NCI-H526 (cell line): ENCODE data around the gene ASTN2.
A peak's percentile ranks its signal among the peaks of the same experiment; 100 is the strongest.

Source experiments
- DNase-seq, 2 experiments: peaks; one replicate each; lab custom pipeline; 2025; lab: John Stamatoyannopoulos, UW

The ASTN2 gene

DNA sequence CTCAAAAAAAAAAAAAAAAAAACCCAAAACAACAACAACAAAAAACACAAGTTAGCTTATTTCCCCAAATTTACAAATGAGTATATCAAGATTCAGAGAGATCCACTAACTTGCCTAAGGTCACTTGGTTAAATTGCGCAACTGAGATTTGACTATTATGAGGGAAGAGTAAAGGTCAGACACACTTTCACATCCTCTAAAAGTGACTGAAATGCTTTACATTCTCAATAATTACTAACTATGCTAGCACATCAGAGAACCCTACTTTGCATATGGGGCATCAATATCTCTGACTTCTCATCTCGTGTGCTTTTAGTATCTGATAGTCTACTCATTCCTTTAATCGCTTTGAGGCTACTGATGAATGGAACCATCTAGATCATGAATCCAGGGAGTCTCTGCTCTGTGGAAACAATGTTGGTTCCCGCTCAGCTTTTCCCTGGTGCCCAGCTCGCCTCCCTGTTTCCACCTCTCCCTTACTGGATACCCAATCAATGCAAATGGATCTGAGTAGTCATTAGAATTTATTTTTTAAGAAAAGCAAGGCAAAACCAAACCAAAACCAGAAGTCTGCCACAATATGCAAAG lies 909.9 kb downstream of the ASTN2 start:
- no peak for DNase-seq

- no peak for DNase-seq
These were observed 910.8 kb downstream of the ASTN2 start for GRCh38 chr9:116504081-116504480.

DNA sequence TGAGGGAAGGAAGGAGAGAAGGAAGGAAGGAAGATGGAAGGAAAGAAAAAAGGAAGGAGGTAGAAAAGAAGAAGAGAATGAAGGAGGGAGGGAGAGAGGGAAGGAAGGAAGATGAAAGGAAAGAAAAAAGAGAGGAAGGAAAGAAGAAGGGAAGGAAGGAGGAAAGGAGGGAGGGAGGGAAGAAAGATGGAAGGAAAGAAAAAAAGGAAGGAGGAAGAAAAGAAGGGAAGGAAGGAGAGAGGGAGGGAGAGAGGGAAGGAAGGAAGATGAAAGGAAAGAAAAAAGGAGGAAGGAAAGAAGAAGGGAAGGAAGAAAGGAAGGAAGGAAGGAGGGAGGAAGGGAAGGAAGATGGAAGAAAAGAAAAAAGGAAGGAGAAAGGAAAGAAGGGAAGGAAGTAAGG lies 912.1 kb downstream of the ASTN2 start:
- DNase-seq = no peak

DNA sequence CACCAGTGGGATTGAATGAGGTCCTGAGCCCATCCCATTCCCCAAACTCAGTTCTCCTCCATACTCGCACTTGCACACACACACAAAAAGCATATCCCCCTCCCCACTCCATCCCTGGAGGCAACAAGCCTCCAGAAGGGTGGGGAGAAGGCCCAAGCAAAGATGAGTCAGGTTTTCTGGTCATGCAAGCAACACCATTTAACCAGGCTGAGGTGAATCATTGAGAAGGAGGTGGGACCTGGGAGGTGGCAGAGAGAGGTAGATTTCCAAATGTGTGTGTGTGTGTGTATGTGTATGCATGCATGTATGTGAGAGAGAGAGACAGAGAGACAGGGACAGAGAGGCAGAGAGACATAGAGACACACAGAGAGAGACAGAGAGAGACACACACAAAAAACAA lies 913.0 kb downstream of the ASTN2 start:
- DNase-seq = no peak

GRCh38 chr9:116499986-116500871 lies 914.6 kb downstream of the ASTN2 start:
- DNase-seq = no peak

GRCh38 chr9:116499434-116499833 lies 915.4 kb downstream of the ASTN2 start:
- no peak for DNase-seq

GRCh38 chr9:116497095-116497890 lies 917.6 kb downstream of the ASTN2 start:
- DNase-seq = no peak

- no peak for DNase-seq
These were observed 918.7 kb downstream of the ASTN2 start for GRCh38 chr9:116496167-116496566.

DNA sequence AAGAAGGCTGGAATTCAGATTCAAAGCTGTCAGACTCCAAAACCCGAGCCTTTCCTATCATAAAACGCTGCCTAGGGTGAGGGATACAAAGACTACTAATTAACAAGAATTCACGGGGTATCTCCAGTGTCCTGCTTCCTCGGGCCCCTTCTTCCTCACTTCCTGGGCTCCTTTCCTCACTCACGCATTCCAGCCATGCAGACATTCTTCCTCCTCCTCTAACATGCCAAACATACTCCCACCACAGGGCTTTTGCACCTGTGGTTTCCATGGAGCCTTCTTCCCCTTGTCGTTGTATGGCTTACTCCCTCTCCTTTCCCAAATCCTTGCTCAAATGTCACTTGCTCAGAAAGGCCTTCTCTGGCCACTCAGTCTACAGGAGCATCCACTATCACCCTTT lies 919.1 kb downstream of the ASTN2 start:
- no peak for DNase-seq

DNA sequence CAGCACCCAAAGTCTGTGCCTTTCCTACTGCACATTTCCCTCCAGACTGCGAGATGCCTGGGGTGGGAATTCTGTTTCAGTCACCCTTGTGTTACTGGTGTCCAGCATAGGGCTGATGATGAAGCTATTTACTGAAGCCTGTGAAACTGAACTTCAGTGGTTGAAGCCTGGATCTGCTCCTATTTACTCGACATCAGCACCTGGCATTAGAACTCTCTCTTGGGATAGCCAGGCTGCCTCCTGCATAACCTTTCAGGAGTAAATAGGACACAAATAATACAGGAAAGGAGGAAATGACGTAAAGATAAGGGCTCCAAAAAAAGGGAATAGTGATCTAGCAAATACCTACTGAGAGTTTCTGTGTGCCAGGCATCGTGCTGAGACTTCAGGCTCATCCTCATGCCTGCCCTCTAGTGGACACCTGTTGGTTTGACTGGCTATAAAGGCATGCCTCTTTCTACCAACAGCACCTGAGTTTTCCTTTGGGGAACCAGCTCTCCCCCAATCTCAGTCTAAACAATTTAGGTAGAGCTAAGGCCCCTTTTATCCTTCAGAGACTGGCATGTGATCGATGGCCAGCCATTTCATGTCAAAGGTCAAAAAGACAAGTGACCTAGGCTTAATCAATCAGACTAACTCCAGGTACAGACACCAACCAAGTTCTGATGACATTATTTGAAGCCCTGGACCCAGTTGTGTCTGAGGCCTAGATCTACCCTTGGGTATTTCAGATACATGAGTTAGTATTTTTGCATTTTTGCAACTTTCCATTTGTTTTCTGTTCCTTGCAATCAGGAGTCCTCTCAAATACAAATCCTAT lies 919.8 kb downstream of the ASTN2 start:
- DNase-seq = peak in 1 of 2 experiments; percentile 34

- no peak for DNase-seq
These were observed 921.5 kb downstream of the ASTN2 start for GRCh38 chr9:116493183-116493860.

DNA sequence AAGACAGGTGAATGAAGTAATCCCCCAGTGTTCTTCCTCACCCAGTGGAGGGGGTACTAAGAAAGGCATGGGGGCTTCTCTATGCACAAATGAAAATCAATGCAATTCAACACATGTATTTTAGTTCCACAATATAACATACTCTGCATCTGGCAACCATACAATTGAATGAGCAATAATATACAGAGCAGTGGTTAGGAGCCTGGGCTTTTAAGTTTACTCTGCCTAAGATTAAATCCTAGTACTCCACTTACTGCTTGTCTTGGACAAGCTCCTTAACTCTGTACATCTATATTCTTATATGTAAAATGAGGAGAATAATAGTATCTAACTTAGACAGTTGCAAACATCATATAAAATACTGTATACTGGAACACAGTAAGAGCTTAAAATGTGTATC lies 923.2 kb downstream of the ASTN2 start:
- no peak for DNase-seq

- DNase-seq = no peak
These were observed 923.6 kb downstream of the ASTN2 start for GRCh38 chr9:116491219-116491618.

- no peak for DNase-seq
These were observed 924.5 kb downstream of the ASTN2 start for GRCh38 chr9:116490321-116490720.

DNA sequence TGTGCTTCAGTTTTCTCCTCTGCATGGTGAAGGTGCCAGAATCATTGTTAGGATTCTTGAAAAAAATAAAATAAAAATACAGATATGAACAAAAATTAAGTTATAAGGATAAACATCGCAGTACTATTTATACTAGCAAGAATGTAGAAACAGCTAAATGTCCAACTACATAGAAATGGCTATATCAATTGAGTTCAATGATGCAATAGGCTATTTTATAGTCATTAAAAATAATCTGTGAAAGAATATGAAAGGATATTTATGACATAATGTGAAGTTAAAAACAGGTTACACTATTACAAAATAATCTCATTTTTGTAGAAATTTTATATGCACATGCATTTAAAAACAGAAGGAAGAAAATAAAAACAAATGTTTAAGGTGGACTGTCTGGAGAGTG lies 926.5 kb downstream of the ASTN2 start:
- DNase-seq = no peak

DNA sequence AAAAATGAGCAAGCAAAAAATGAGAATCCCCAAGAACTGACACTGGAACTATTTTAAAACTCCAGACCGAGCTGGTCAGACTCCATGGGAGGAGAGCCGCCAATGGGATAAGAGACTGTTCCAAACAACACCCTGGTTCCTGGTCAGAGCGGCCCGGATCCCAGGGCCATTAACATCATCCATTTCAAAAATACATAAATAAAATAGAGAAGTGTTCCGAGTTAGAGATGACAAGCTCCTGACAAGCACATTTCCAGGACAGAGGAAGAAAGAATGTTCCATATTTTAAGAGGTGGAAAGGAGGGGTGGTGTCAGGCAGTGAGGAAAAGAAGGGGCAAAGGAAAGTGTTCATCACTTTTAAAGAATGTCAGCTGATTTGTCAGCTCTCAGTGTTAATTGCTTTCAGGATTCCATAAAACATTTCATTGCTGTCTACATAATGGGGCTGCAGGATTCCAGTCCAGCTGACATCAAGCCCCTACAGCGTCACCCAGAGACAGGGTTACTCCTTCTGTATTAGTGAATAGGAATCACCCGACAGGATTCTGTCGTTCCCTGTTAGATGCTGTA lies 930.3 kb downstream of the ASTN2 start:
- no peak for DNase-seq

DNA sequence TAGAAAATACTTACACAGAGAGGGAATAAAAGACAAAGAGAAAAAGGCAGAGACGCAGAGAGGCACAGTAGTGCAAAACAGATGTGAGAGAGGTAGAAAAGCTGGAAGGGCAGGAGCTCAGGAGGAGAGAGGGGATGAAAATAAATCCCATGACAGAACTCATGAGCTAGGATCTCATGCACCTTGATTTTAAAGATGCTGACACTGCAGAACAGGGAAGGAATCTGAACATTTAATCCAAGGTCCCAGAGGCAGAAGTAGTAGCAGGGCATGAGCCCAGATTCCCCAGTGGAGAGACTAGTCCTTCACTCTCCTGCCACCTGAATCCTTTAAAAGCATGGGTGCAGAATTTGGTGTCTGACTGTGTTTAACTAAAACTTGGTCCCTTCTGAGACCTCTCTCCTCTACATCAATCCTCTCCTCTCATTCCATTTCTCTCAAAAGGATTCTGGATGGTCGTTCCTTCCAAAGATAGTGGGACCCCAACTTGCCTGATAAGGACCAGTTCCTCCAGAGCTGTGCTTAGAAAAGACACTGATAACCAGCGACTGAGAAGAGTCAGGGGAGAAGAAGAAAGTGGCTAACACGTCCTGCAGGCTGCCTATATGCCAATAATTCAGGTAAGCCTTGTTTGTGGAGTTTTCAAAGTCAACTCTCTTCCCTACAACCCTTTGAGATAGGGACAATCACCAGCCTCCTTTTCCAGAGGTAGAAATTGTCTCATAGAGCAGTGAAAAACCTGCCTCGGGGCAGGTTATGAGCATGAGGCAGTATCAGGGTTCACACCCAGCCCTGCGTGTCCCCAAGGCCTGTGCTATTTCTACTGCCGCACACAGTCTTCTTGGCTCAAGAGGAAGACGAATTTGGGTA lies 931.0 kb downstream of the ASTN2 start:
- no peak for DNase-seq

GRCh38 chr9:116482740-116483139 lies 932.1 kb downstream of the ASTN2 start:
- DNase-seq = no peak

GRCh38 chr9:116480700-116481099 lies 934.2 kb downstream of the ASTN2 start:
- no peak for DNase-seq

DNA sequence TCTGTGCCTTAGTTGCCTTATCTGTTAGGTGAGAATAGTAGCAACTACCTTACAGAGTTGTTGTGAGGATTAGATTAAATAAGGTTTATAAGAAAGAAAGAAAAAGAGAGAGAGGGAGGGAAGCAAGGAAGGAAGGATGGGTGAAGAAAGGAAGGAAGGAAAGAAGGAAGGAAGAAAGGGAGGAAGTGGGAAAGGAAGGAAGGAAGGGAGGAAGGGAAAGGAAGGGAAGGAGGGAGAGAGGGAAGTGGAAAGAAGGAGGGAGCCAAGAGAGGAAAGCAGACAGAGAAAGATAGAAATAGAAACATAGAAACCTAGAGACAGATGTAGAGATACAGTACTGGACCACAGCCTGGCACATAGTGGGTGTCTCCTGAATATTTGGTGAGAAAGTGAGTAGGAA lies 934.9 kb downstream of the ASTN2 start:
- no peak for DNase-seq
